Neural progenitor cell (in vitro differentiated cells): ENCODE data around the gene CDCA8. TPM values are rescaled to one million over a fixed set of nuclear protein-coding genes. Genes with fewer than 3 reads are reported as not detected.

ENCODE experiments used
- DNase-seq: peaks from one replicate; pipeline ENCODE4 v3.0.0-alpha.2; 2016; ENCODE audit warnings: low spot score
- H2AFZ ChIP-seq: fragments of 200-600 bp; sonication (generic); replicated peaks from 2 replicates; pipeline ENCODE4 v1.6.1; 2016; ENCODE audit warnings: antibody characterized with exemption
- H3F3A ChIP-seq: fragments of 200-600 bp; sonication (generic); 2 replicates; pipeline ENCODE4 v1.6.1; 2016; ENCODE audit warnings: antibody characterized with exemption, low read depth
- H3K27ac ChIP-seq: fragments of 200-600 bp; sonication (generic); 2 replicates; pipeline ENCODE4 v1.5.1; 2016; ENCODE audit warnings: mild to moderate bottlenecking
- H3K27me3 ChIP-seq: fragments of 200-600 bp; sonication (generic); 2 replicates; pipeline ENCODE4 v1.6.1; 2016; ENCODE audit warnings: mild to moderate bottlenecking, moderate library complexity
- H3K36me3 ChIP-seq: fragments of 200-600 bp; sonication (generic); 2 replicates; pipeline ENCODE4 v1.5.1; 2016
- H3K4me1 ChIP-seq: fragments of 200-600 bp; sonication (generic); 2 replicates; pipeline ENCODE4 v1.6.1; 2016; ENCODE audit warnings: mixed run types
- H3K4me2 ChIP-seq: fragments of 200-600 bp; sonication (generic); 2 replicates; pipeline ENCODE4 v1.6.1; 2016
- H3K4me3 ChIP-seq: fragments of 200-600 bp; sonication (generic); 2 replicates; pipeline ENCODE4 v1.5.1; 2016
- H3K79me2 ChIP-seq: fragments of 200-600 bp; sonication (generic); 2 replicates; pipeline ENCODE4 v1.6.1; 2016; ENCODE audit warnings: low read depth
- H3K9ac ChIP-seq: fragments of 200-600 bp; sonication (generic); 2 replicates; pipeline ENCODE4 v1.6.1; 2016
- H3K9me3 ChIP-seq: fragments of 200-600 bp; sonication (generic); 2 replicates; pipeline ENCODE4 v1.5.1; 2016; ENCODE audit warnings: low read depth
- H4K20me1 ChIP-seq: fragments of 200-600 bp; sonication (generic); 2 replicates; pipeline ENCODE4 v1.6.1; 2016; ENCODE audit warnings: low read depth
- H3K27ac Mint-ChIP-seq: 3 replicates; pipeline ENCODE4 v1.8.0; 2021; ENCODE audit warnings: mixed read lengths
- H3K27me3 Mint-ChIP-seq: 2 replicates; pipeline ENCODE4 v1.8.0; 2022; ENCODE audit warnings: low read depth, mild to moderate bottlenecking, inconsistent platforms, moderate library complexity, mixed read lengths; ENCODE audit not compliant: insufficient read depth
- H3K36me3 Mint-ChIP-seq: 3 replicates; pipeline ENCODE4 v1.8.0; 2021; ENCODE audit warnings: mixed read lengths
- H3K4me1 Mint-ChIP-seq: 3 replicates; pipeline ENCODE4 v1.8.0; 2021; ENCODE audit warnings: mixed read lengths
- H3K4me3 Mint-ChIP-seq: 3 replicates; pipeline ENCODE4 v1.8.0; 2021; ENCODE audit warnings: mild to moderate bottlenecking, moderate library complexity, mixed read lengths
- H3K9me3 Mint-ChIP-seq: 3 replicates; pipeline ENCODE4 v1.8.0; 2020; ENCODE audit warnings: mixed read lengths
- CTCF ChIP-seq: fragments of 200-600 bp; sonication (generic); IDR thresholded peaks from 2 replicates; pipeline ENCODE4 v1.5.1; 2017; ENCODE audit warnings: antibody characterized with exemption, mild to moderate bottlenecking
- EZH2 ChIP-seq: fragments of 200-600 bp; sonication (generic); IDR thresholded peaks from 2 replicates; pipeline ENCODE4 v1.6.1; 2017; ENCODE audit warnings: antibody characterized with exemption, mild to moderate bottlenecking, moderate library complexity
- EZH2phosphoT487 ChIP-seq: fragments of 200-600 bp; sonication (generic); IDR thresholded peaks from 2 replicates; pipeline ENCODE4 v1.6.1; 2017; ENCODE audit warnings: antibody characterized with exemption
- total RNA-seq: library from RNA; depleted of rRNA; stranded (reverse); fragments of >200 nt; gene quantifications from 2 replicates; pipeline ENCODE4 v1.2.3, GENCODE V29; 2015; ENCODE audit warnings: low replicate concordance

The CDCA8 gene
- total RNA-seq, 1 donor from 2014 or later: 49.3 TPM

- Mint-ChIP-seq H3K27ac (peak overlapping the region; percentile 93), H3K4me3 (peak overlapping the region; percentile 50), H3K4me1 (peaks cover 37% of the 10 kb centered on the region), H3K36me3 (no peaks in the 10 kb centered on the region), H3K9me3 (no peaks in the 10 kb centered on the region), H3K27me3 (peaks cover 7% of the 10 kb centered on the region)
- Histone ChIP-seq H3F3A (no peaks in the 10 kb centered on the region), H3K36me3 (no peaks in the 10 kb centered on the region), H3K9ac (no peak overlapping the region), H3K4me1 (peaks cover 18% of the 10 kb centered on the region), H3K4me2 (peak overlapping the region; percentile 56), H3K79me2 (no peaks in the 10 kb centered on the region), H2AFZ (no peak overlapping the region), H3K27me3 (peaks cover 21% of the 10 kb centered on the region), H3K27ac (no peak overlapping the region), H4K20me1 (no peaks in the 10 kb centered on the region), H3K4me3 (no peak overlapping the region), H3K9me3 (no peaks in the 10 kb centered on the region)
- TF ChIP-seq EZH2phosphoT487 (no peak), CTCF (no peak), EZH2 (no peak)
- DNase-seq: no peak
Measured at GRCh38 chr1:37725851-37726613, 33.7 kb downstream of the CDCA8 start.

GRCh38 chr1:37726751-37727585, 34.7 kb downstream of the CDCA8 start:
- Mint-ChIP-seq H3K4me1 (peaks cover 37% of the 10 kb centered on the region), H3K9me3 (no peaks in the 10 kb centered on the region), H3K27ac (peak overlapping the region; percentile 67), H3K4me3 (peak overlapping the region; percentile 50), H3K27me3 (peaks cover 11% of the 10 kb centered on the region), H3K36me3 (no peaks in the 10 kb centered on the region)
- Histone ChIP-seq H3F3A (no peaks in the 10 kb centered on the region), H4K20me1 (no peaks in the 10 kb centered on the region), H3K79me2 (no peaks in the 10 kb centered on the region), H3K27me3 (peaks cover 21% of the 10 kb centered on the region), H3K4me1 (peaks cover 18% of the 10 kb centered on the region), H3K36me3 (no peaks in the 10 kb centered on the region), H2AFZ (no peak overlapping the region), H3K9ac (no peak overlapping the region), H3K4me2 (peak overlapping the region; percentile 56), H3K27ac (no peak overlapping the region), H3K9me3 (no peaks in the 10 kb centered on the region), H3K4me3 (no peak overlapping the region)
- no peak for TF ChIP-seq EZH2
- no peak for TF ChIP-seq CTCF
- no peak for TF ChIP-seq EZH2phosphoT487
- peak; percentile 68 for DNase-seq

GRCh38 chr1:37728416-37728815, 36.1 kb downstream of the CDCA8 start:
- H3F3A ChIP-seq: no peaks in the 10 kb centered on the region
- H3K4me3 Mint-ChIP-seq: no peak overlapping the region
- H3K4me1 ChIP-seq: peaks cover 18% of the 10 kb centered on the region
- no peak overlapping the region for H3K4me2 ChIP-seq
- H3K4me3 ChIP-seq: no peak overlapping the region
- peaks cover 26% of the 10 kb centered on the region for H3K27me3 ChIP-seq
- H3K36me3 Mint-ChIP-seq: no peaks in the 10 kb centered on the region
- no peak for DNase-seq
- no peak overlapping the region for H2AFZ ChIP-seq
- no peaks in the 10 kb centered on the region for H3K9me3 Mint-ChIP-seq
- peaks cover 20% of the 10 kb centered on the region for H3K27me3 Mint-ChIP-seq
- no peaks in the 10 kb centered on the region for H3K36me3 ChIP-seq
- TF ChIP-seq CTCF (no peak), EZH2 (no peak), EZH2phosphoT487 (no peak)
- H3K79me2 ChIP-seq: no peaks in the 10 kb centered on the region
- no peak overlapping the region for H3K27ac Mint-ChIP-seq
- no peak overlapping the region for H3K27ac ChIP-seq
- no peaks in the 10 kb centered on the region for H4K20me1 ChIP-seq
- H3K9ac ChIP-seq: no peak overlapping the region
- peaks cover 31% of the 10 kb centered on the region for H3K4me1 Mint-ChIP-seq
- no peaks in the 10 kb centered on the region for H3K9me3 ChIP-seq
